K562 (cell line): ENCODE results near the gene GGNBP2. TPM values are rescaled to one million over a fixed set of nuclear protein-coding genes. Genes with fewer than 3 reads are reported as not detected.

ENCODE experiments used
- CBX1 ChIP-seq: sonication (generic); IDR thresholded peaks from 2 replicates; pipeline ENCODE4 v1.6.1; 2016; ENCODE audit warnings: antibody characterized with exemption, low read depth, mild to moderate bottlenecking
- CTBP1 ChIP-seq: fragments of 450-650 bp; IDR thresholded peaks from 2 replicates; pipeline ENCODE4 v1.6.1; 2016; ENCODE audit warnings: borderline replicate concordance
- DNMT1 ChIP-seq: fragments of 450-650 bp; IDR thresholded peaks from 2 replicates; pipeline ENCODE4 v1.6.1; 2016; ENCODE audit warnings: antibody characterized with exemption, mild to moderate bottlenecking
- E2F3 ChIP-seq: fragments of 250-450 bp; sonication (Bioruptor Pico); IDR thresholded peaks from 2 replicates; pipeline ENCODE4 v1.4.0; 2020; ENCODE audit warnings: mild to moderate bottlenecking
- FOXA1 ChIP-seq: fragments of 450-650 bp; IDR thresholded peaks from 2 replicates; pipeline ENCODE4 v1.6.1; 2016; ENCODE audit warnings: mild to moderate bottlenecking, borderline replicate concordance
- FOXK1 ChIP-seq: sonication (generic); formaldehyde crosslinking; IDR thresholded peaks from 2 replicates; pipeline ENCODE4 v1.8.0; 2022; ENCODE audit warnings: missing genetic modification reagents, mild to moderate bottlenecking, borderline replicate concordance
- HDAC8 ChIP-seq: fragments of 450-650 bp; IDR thresholded peaks from 2 replicates; pipeline ENCODE4 v1.6.1; 2016; ENCODE audit warnings: mild to moderate bottlenecking, missing genetic modification characterization, moderate library complexity, missing compliant biosample characterization
- ID3 ChIP-seq, 2 experiments: fragments of 250-450 bp in 1 of 2; fragments of 450-650 bp in 1 of 2; sonication (Bioruptor Pico) in 1 of 2; IDR thresholded peaks; 2 replicates each; pipeline versions ENCODE4 v1.6.1 to v1.8.0; 2016 to 2021; ENCODE audit warnings: mild to moderate bottlenecking in 2 of 2, moderate library complexity in 2 of 2, missing compliant biosample characterization in 1 of 2, missing genetic modification characterization in 1 of 2
- KDM2B ChIP-seq: fragments of 250-450 bp; sonication (Bioruptor Pico); IDR thresholded peaks from 2 replicates; pipeline ENCODE4 v1.8.0; 2021; ENCODE audit warnings: mild to moderate bottlenecking, moderate library complexity
- MGA ChIP-seq: fragments of 450-650 bp; IDR thresholded peaks from 2 replicates; pipeline ENCODE4 v1.6.1; 2016; ENCODE audit warnings: mild to moderate bottlenecking, moderate library complexity
- NFATC3 ChIP-seq: fragments of 450-650 bp; IDR thresholded peaks from 2 replicates; pipeline ENCODE4 v1.6.1; 2017; ENCODE audit warnings: mild to moderate bottlenecking
- SETDB1 ChIP-seq: IDR thresholded peaks from one replicate; pipeline ENCODE4 v1.6.1; 2012; ENCODE audit warnings: low read length, control low read depth, inconsistent platforms
- SLC30A9 ChIP-seq: fragments of 250-450 bp; sonication (Bioruptor Pico); IDR thresholded peaks from 2 replicates; pipeline ENCODE4 v1.8.0; 2022; ENCODE audit warnings: mild to moderate bottlenecking, moderate library complexity
- TAL1 ChIP-seq: fragments of 450-650 bp; IDR thresholded peaks from 2 replicates; pipeline ENCODE4 v1.6.1; 2016; ENCODE audit warnings: mild to moderate bottlenecking
- ZFP30 ChIP-seq: fragments of 250-450 bp; sonication (Bioruptor Pico); IDR thresholded peaks from 2 replicates; pipeline ENCODE4 v1.8.0; 2022; ENCODE audit warnings: moderate library complexity, mild to moderate bottlenecking, inconsistent platforms, borderline replicate concordance
- ZNF717 ChIP-seq: fragments of 250-450 bp; sonication (Bioruptor Pico); IDR thresholded peaks from 2 replicates; pipeline ENCODE4 v1.5.0; 2021
- ZZZ3 ChIP-seq: fragments of 450-650 bp; IDR thresholded peaks from 2 replicates; pipeline ENCODE4 v1.6.1; 2016; ENCODE audit warnings: antibody characterized with exemption, mild to moderate bottlenecking, moderate library complexity
- polyA plus RNA-seq, 8 experiments: library from polyadenylated mRNA; depleted of rRNA in 4 of 8; stranded (reverse) in 5 of 8; unstranded in 3 of 8; fragments of >200 nt; fragmentation: Nextera tagmentation in 2 of 8; fragmentation: Illumina TruSeq in 1 of 8; extraction: Ambion mirVana in 2 of 8; extraction: Trizol in 1 of 8; gene quantifications; 2 replicates each; pipeline versions ENCODE4 v1.2.1 to v1.2.3, GENCODE V29; 2011 to 2014; ENCODE audit warnings: inconsistent platforms in 1 of 8, missing spikeins in 1 of 8
- total RNA-seq, 7 experiments: library from RNA; depleted of rRNA in 6 of 7; stranded (reverse); fragments of >200 nt in 6 of 7; fragmentation: Illumina TruSeq in 2 of 7; extraction: Trizol in 2 of 7; gene quantifications; 2 replicates each; pipeline versions ENCODE4 v1.2.1 to v1.2.3, GENCODE V29; 2011 to 2021; ENCODE audit warnings: low replicate concordance in 1 of 7

The GGNBP2 gene
- total and polyA plus RNA-seq, 9 of the 15 experiments (the other 6 are each of a cell fraction or from before 2014, with no cell fraction given), result 35.7 to 96.6 (median 64.1) TPM

- TF ChIP-seq ID3 (CRISPR knock-in tag; IDR thresholded peaks at IDR 0.05), result no peak
- TF ChIP-seq ID3 (tag; IDR thresholded peaks at IDR 0.05), result peak; percentile 72
- no peak for TF ChIP-seq FOXK1 (CRISPR knock-in tag)
- no peak for TF ChIP-seq SLC30A9
- no peak for TF ChIP-seq KDM2B (CRISPR knock-in tag)
- 0 out of 2 replicates have a peak, but pooled peaks have one; percentile 31 for TF ChIP-seq HDAC8 (tag)
- TF ChIP-seq NFATC3, result no peak
- no peak for TF ChIP-seq ZFP30 (CRISPR knock-in tag)
- TF ChIP-seq DNMT1, result no peak
- no peak for TF ChIP-seq SETDB1
- TF ChIP-seq FOXA1, result no peak
- 0 out of 2 replicates have a peak, but pooled peaks have one; percentile 66 for TF ChIP-seq CBX1
- peak; percentile 83 for TF ChIP-seq CTBP1
- TF ChIP-seq ZZZ3, result peak; percentile 92
- TF ChIP-seq MGA, result peak; percentile 26; the same call in 1 of the 2 replicates
- no peak for TF ChIP-seq E2F3 (CRISPR knock-in tag)
- no peak for TF ChIP-seq ZNF717 (CRISPR knock-in tag)
- TF ChIP-seq TAL1, result no peak
These were observed 1.0 kb downstream of the GGNBP2 start (continued) for GRCh38 chr17:36545465-36546417.
